IMR-90 (cell line): Measurements from ENCODE around the gene ZAP70.

Experiments
- CTCF ChIP-seq: conservative IDR thresholded peaks from 2 replicates; pipeline ENCODE4 v1.5.1; 2012; ENCODE audit warnings: mild to moderate bottlenecking, low read depth, low read length, improper control_type of control experiment
- POLR2A ChIP-seq: IDR thresholded peaks from 2 replicates; pipeline ENCODE4 v1.6.1; 2012; ENCODE audit warnings: mild to moderate bottlenecking, low read depth, low read length
- RAD21 ChIP-seq: IDR thresholded peaks from 2 replicates; pipeline ENCODE4 v1.6.1; 2012; ENCODE audit warnings: low read length, improper control_type of control experiment
- RCOR1 ChIP-seq: IDR thresholded peaks from 2 replicates; pipeline ENCODE4 v1.6.1; 2012; ENCODE audit warnings: mild to moderate bottlenecking, low read length, improper control_type of control experiment; ENCODE audit not compliant: insufficient replicate concordance

GRCh38 chr2:97735161-97735561, 21.8 kb downstream of the ZAP70 start:
- no peak for TF ChIP-seq POLR2A
- no peak for TF ChIP-seq RAD21
- TF ChIP-seq CTCF = no peak
- TF ChIP-seq RCOR1 = no peak
